NCI-H524 treated with DMSO at 0.1 percent for 48 hours (cell line): Measurements from ENCODE around the gene DSG1.
"Not testable (repeated sequence)": the region's sequence is repeated elsewhere in the genome, so short reads cannot be mapped to it uniquely, and the experiment has no call there.

Source experiments
- DNase-seq: peaks from one replicate; lab custom pipeline; 2025; lab: John Stamatoyannopoulos, UW

Gene DSG1

DNA sequence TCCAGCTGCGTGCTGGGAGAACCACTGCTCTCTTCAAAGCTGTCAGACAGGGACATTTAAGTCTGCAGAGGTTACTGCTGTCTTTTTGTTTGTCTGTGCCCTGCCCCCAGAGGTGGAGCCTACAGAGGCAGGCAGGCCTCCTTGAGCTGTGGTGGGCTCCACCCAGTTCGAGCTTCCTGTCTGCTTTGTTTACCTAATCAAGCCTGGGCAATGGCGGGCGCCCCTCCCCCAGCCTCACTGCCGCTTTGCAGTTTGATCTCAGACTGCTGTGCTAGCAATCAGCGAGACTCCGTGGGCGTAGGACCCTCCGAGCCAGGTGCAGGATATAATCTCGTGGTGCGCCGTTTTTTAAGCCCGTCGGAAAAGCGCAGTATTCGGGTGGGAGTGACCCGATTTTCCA lies 35.4 kb downstream of the DSG1 start:
- DNase-seq: not testable (repeated sequence)

DNA sequence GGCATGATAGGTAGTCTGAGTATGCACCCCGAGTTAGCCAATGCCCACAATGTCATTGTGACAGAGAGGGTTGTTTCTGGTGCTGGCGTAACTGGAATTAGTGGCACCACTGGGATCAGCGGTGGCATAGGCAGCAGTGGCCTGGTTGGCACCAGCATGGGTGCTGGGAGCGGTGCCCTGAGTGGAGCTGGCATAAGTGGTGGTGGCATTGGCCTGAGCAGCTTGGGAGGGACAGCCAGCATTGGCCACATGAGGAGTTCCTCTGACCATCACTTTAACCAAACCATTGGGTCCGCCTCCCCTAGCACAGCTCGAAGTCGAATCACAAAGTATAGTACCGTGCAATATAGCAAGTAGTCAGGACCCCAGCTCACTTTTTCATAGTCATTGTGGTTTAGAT lies 37.0 kb downstream of the DSG1 start:
- no peak for DNase-seq

DNA sequence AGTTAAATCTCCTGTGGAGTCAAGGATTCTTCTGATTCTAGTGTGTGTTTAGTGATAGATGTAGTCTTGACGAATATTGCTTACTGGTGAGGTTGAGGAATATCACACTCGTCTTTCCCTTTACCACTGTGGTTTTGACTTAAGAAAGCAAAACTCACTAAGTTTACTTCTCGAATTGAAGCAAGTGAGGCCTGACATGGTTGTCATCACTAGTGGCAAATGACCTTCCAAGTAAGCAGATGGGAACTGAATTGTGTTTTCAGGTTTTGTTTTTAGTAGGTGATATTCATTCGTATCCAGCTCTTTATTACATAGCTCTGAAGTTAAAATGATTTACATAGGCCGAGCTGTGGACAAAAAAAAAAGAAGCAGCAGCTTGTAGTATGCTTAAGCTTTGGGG lies 38.1 kb downstream of the DSG1 start:
- no peak for DNase-seq

DNA sequence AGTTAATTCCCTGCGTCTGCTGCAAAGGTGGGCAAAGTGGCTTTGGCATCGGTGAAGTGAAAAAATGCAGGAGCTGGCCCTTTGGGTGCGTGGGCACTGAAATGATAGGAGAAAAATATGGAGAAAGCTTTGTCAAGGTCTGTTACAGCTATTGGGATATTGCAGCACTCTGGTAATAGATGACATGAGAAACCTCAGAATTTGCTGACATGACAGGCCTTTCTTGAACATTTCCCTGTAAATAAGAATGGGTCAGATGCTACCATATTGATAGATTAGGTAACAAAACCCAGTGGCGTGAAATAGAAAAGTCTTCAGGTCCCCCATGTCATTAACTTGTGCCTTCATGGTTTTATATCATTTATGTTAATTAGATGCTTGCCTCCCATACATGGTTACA lies 46.2 kb downstream of the DSG1 start:
- no peak for DNase-seq

DNA sequence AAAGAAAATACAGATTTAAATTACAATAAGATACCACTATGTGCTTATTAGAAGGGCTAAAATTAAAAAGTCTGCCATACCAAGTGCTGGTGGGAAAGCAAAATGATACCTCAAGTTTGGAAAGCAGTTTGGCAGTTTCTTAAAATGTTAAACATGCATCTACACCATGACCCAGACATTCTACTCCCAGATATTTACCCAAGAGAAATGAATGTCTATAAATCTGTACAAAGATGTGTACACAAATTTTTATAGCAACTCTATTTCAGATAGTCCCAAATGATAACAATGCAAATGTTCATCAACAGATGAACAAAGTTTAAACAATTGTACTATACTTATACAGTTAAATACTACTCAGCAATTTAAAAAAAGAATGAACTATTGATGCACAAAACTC lies 51.5 kb downstream of the DSG1 start:
- no peak for DNase-seq

DNA sequence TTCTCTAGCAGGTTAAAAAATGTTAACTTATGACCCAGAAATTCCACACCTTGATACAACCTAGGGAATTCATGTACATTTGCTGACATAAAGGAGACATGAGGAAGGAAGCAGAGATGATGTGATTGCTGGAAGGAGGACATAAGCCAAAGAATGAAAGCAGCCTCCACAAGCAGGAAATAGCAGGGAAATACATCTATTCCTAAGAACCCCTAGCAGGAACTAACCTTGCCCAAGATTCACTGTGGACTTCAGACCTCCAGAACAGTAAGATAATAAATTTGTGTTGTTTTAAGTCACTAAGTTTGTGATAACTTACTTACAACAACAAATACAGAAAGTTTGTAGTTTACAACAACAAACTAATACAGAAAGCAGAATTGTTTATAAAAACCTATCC lies 54.0 kb downstream of the DSG1 start:
- no peak for DNase-seq

DNA sequence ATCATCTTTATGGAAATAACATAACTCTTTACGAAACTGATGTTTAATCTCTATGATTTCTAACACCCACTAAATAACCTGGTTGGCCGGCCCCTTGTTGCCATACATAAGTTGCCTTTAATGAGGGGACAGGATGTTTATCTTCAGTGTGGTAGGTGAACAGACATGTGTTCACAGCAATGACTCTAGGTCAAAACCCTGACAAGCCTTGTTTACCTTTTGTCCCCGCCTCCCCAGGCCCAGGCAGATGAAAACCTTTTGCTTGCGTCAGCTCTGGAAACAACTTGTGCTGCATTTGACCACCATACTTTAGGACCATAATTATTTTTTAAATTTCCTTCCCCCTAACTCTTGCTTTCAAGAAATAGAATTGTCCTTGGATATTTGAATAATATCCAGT lies 55.7 kb downstream of the DSG1 start:
- DNase-seq: no peak

DNA sequence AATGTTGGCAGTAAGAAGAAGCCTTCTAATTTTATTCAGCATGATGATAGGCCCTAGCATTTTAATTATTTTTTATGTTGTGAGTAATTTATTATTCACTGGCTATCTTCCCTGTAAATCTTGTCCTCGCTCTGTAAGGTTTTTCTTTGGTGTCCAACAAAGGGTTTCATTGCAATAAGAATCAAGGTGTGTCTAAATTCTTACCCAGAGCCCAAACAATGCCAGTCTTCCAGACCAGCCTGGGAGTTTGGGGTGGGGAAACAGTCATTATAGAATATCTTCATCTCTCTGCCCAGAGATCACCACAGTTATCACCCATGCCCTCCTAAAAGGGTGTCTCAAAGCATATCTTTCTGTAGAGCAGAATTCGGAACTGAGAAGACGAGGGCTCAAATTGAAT lies 58.5 kb downstream of the DSG1 start, which contains the start of gene DSG4:
Gene DSG4 (plus strand): TSS at position 301 of the 400 bp plus-strand sequence. CDS start 135 bp downstream, outside the sequence.
- no peak for DNase-seq

DNA sequence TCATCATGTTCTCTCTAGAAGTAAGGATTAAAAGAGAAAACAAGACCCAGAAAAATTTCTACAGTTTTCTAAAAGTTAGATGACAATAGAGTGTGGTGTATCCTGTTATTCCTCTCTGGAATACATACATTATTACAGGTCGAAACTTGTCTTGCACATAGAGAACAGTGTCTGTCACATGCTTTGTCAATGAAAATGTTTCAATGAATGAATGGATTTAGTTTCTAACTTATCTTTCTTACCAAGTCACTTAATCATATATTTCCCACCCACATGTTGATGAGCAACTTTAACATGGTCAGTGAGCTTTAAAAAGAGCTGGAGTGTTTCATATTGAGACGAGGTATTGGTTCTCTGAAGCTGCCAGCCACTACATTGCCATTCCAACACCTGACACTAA lies 63.0 kb downstream of the DSG1 start:
- DNase-seq: no peak

DNA sequence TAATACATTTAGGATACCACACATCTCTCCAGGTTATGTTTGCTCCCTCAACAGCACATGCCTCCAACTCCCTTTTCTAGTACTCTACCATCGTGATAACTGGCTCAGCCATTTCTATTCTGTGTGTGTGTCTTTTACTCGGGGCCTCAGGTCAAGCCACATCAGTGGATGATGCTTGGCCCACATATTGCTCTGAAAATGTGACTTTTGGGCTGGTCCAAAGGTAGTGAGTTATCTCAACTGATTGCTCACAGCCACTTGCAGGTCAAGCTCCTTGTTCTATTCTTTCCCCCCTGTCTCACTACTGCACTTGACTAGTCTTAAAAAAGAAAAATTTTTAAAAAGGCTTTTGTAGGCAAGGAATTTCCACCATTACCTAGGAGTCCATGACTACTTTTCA lies 64.1 kb downstream of the DSG1 start:
- no peak for DNase-seq

DNA sequence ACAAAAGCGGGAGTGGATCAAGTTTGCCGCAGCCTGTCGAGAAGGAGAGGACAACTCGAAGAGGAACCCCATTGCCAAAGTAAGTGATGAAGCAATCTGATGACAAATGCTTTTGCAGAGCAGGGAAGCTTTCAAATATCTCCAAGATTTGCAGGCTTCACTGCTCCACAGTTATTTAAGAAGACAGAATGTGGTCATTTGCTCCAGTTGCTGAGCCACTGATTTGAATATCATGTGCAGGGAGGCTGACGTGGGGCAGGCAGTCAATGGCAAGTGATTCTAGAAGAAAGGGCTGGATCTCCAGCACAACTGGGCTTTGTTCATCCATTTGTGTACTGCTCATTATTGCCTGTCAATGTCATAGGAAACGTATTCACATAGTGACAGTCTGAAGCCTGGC lies 68.8 kb downstream of the DSG1 start:
- DNase-seq: no peak

DNA sequence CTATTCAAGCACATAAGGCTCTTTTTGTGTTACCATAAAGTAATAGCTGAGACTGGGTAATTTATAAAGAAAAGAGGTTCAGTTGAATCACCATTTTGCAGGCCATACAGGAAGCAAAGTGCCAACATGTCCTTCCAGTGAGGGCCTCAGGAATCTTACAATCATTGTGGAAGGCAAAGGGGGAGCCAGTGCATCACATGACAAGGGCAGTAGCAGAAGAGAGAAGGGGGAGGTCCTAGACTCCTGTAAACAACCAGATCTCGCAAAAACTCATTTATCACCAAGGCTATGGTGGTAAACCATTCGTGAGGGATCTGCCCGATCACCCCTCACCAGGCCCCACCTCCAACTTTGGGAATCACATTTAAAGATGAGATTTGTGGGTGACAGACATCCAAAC lies 75.3 kb downstream of the DSG1 start:
- DNase-seq: no peak

DNA sequence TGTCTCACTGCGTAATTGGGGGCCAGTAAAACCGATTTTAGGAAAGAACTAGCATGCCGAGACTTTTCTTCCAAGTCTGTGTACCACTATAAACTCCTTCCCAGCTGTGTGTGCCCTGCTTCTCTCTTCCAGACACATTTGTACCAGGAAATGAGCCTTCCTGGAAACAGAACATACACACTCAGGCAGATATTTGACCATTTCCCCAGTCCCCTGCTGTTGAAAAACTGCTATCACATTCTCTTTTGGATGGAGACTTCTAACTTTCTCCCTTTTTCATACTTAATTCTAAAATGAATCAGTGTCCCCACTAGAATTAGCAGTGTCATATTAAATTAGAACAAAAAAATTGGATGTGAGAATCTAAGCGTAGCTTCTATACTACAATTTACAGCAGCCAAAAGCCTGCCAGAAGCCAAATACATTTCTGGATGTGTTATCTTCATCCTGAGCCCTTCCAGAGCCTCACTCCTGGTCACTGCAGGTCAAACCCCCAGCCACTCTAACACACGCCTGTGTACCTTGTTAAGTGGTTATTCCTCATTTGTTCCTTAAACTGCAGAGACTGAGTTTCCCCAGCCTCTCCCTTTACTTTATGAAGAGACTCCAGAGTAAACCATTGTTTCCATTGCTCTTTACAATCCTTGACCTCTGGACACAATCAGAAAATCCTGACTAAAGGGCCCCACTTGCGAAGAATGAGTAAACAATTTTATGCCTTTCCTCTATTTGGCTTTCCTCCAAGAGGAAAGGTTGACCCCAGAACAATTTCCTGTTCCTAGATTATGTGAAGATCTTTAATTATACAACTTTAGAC lies 79.0 kb downstream of the DSG1 start:
- no peak for DNase-seq

DNA sequence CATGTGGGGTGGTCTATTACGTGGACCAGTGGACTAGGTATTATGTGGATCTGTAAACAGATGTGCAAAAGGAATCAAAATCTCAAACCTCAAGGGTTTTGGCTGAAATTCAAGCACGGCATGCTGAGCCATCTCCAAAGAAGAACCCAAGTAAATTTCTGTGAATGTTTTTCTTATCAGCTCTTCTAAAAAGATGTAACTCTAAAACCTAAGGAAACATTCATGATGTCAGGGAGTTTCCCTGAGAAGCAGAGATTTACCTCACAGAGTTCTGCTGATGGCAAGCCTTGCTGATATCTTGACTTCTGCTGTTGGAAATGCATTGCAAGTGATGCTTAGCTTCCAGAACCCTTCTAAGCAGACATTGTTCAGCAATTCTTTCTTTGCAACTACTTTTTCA lies 80.2 kb downstream of the DSG1 start:
- DNase-seq: no peak

DNA sequence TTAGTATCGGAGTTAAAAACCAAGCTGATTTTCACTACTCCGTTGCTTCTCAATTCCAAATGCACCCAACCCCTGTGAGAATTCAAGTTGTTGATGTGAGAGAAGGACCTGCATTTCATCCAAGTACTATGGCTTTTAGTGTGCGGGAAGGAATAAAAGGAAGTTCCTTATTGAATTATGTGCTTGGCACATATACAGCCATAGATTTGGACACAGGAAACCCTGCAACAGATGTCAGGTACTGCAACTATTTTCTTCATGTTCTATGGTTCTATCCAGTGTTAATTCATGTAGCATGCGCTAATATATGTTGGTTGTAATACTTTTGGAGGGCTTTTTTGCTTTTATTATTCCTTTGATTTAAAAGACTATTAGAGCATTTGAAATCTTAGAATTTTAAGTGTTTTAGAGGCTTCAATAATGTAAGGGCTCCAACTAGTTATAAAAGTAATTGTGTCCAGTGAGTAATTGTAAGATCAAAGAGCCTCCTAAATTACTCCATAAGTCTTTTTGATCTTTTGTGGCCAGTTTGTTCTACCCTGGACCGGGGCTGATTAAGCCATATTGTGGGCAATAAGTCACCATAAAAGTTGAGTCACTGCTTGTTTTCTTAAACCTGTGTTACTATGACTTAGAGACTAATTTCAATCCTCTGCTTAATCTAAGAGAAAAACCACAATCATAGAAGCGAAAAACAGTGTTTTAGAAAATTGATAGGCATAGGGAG lies 81.5 kb downstream of the DSG1 start:
- DNase-seq: no peak

DNA sequence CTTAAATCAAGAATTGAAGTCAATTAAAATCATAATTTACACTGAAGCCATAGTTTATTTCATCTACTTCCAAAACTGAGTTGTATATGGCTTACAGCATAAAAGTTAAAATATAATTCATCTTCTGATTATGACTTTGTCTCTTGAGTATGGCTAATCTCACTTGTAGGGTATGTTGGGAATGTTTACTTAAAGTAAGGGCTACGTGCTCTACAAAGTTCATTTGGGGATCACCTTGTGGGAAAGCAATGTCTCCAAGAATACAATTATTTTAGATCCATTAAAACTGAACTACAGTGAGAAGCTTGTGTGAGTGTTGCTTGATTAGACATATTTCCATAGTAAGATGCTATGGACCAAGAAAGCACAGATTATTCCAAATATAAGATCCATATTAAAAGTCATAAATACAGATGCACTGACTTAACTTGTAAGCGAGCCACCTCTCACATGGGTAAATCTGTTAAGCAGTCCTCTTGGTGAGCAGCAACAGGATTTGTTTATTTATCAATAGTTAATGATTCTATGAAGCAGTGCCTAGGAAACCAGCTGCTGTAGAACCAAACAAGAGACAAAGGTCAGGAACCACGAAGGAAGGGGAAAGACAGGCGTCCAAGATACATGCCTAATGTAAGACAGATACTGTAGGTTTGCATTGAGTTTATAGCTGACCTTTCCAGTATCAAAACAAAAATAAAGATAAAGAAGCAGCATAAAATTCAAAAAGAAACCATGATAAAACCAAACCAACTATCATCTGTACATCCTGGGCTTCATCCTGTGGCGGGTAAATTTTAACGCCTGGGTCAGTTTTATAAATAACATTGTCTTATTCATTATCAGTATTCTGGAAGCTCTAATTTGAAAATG lies 83.4 kb downstream of the DSG1 start:
- no peak for DNase-seq

DNA sequence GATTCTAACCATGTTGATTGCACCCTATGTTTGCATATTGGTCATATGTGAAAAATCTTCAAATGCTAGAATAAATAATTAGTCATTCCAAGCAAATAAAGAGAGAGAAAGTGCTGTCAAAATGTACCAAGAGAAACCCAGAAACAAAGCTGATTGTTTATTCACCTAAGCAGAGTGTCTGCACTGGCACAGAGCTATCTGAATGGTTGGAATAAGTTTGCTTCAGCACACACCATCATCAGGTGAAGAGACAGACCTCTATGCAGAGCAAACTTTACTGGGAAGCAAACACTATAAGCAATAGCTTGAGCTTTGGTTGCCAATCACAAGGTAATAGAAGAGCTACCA lies 84.0 kb downstream of the DSG1 start:
- DNase-seq: no peak

DNA sequence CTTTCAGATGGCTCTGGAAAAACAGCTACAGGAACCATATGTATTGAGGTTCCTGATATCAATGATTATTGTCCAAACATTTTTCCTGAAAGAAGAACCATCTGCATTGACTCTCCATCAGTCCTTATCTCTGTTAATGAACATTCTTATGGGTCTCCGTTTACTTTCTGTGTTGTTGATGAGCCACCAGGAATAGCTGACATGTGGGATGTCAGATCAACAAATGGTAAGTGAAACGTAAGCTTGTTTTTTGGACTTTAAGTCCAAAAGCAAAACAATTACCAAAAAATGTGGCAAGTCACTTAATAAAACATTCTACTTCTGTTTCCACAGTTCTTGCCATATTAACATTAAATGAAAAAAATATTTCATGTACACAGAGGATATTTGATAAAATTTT lies 85.4 kb downstream of the DSG1 start:
- DNase-seq: no peak
